Immature natural killer cell (primary cell): ENCODE data around the gene GLT8D1. TPM values are rescaled to one million over a fixed set of nuclear protein-coding genes. Genes with fewer than 3 reads are reported as not detected.

ENCODE experiments used
- DNase-seq, 3 donors: peaks; one replicate each; pipeline ENCODE4 v3.0.0; 2022; ENCODE audit warnings: mixed read lengths in 1 of 3
- H3K27ac Mint-ChIP-seq, 6 donors: one replicate each; pipeline ENCODE4 v1.8.0; 2020; ENCODE audit warnings: mixed read lengths in 6 of 6, mild to moderate bottlenecking in 5 of 6, inconsistent platforms in 4 of 6, moderate library complexity in 3 of 6
- H3K27me3 Mint-ChIP-seq, 3 donors: one replicate each; pipeline ENCODE4 v1.8.0; 2020 to 2021; ENCODE audit warnings: low read depth in 3 of 3, mild to moderate bottlenecking in 3 of 3, mixed read lengths in 3 of 3, moderate library complexity in 3 of 3, inconsistent platforms in 1 of 3
- H3K36me3 Mint-ChIP-seq, 3 donors: one replicate each; pipeline ENCODE4 v1.8.0; 2020; ENCODE audit warnings: mixed read lengths in 3 of 3, inconsistent platforms in 2 of 3, mild to moderate bottlenecking in 2 of 3
- H3K4me1 Mint-ChIP-seq, 2 donors: one replicate each; pipeline ENCODE4 v1.8.0; 2020; ENCODE audit warnings: inconsistent platforms in 2 of 2, mild to moderate bottlenecking in 2 of 2, mixed read lengths in 2 of 2, moderate library complexity in 1 of 2
- H3K4me3 Mint-ChIP-seq, 5 donors: one replicate each; pipeline ENCODE4 v1.8.0; 2020; ENCODE audit warnings: mild to moderate bottlenecking in 5 of 5, mixed read lengths in 5 of 5, inconsistent platforms in 3 of 5, moderate library complexity in 3 of 5
- H3K9me3 Mint-ChIP-seq, 6 donors: one replicate each; pipeline ENCODE4 v1.8.0; 2020; ENCODE audit warnings: mild to moderate bottlenecking in 6 of 6, mixed read lengths in 6 of 6, inconsistent platforms in 4 of 6, moderate library complexity in 3 of 6
- polyA plus RNA-seq, 3 donors: library from polyadenylated mRNA; unstranded; fragments of 300-500 nt; fragmentation: Illumina TruSeq; gene quantifications; one replicate each; pipeline ENCODE4 v1.2.3, GENCODE V29; 2021

GLT8D1 gene
- polyA plus RNA-seq, 3 donors from 2014 or later, result 72.7 to 81.9 (median 73.5) TPM

DNA sequence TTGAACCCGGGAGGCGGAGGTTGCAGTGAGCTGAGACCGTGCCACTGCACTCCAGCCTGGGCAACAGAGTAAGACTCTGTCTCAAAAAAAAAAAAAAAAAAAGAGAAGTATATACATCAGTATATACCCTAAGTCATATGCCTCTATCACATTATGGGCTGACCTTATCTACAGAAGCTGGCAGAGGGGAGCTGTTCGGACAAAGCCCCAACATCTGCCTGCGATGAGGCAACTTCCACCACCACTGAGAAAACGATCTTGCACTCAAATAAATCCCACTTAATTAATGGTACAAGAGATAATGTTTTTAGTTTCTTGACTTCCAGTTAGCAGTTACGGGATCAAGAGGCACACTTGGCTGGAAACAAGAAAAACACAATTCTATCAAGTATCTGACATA lies 2.2 kb downstream of the GLT8D1 start:
- Mint-ChIP-seq H3K27me3 (peaks cover 0 to 3% (median 0%) of the 10 kb centered on the region in 3 donors), H3K4me3 (peak overlapping the region in 3 of 5 donors; percentile 30 to 36 (median 32)), H3K36me3 (no peaks in the 10 kb centered on the region), H3K27ac (peak overlapping the region in 3 of 6 donors; percentile 31 to 78 (median 42)), H3K4me1 (peaks cover 35 to 39% of the 10 kb centered on the region in 2 donors), H3K9me3 (no peaks in the 10 kb centered on the region)
- no peak for DNase-seq

DNA sequence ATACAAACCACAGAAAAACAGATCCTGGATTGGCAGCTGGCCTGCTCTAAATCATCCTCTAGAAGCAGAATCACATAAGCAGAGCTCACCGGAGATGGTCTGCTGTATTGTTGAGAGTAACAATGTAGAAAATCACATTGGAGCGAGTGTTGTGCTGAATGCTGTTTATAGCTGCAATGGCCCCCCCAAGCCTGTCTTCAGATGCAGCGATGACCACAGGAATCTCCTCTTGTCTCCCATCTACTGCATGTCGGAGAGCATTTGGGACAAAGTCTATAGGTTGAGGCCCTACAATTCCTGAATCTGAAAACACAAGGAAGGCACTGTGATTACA lies 8.0 kb downstream of the GLT8D1 start:
- H3K4me3 Mint-ChIP-seq, result peak overlapping the region in 4 of 5 donors; percentile 67 to 79 (median 70)
- DNase-seq, result no peak
- no peaks in the 10 kb centered on the region for H3K9me3 Mint-ChIP-seq
- H3K4me1 Mint-ChIP-seq, result peaks cover 24 to 30% of the 10 kb centered on the region in 2 donors
- H3K36me3 Mint-ChIP-seq, result peaks cover 12 to 42% (median 31%) of the 10 kb centered on the region in 3 donors
- H3K27me3 Mint-ChIP-seq, result no peaks in the 10 kb centered on the region
- H3K27ac Mint-ChIP-seq, result peak overlapping the region in 5 of 6 donors; percentile 85 to 95 (median 92)

DNA sequence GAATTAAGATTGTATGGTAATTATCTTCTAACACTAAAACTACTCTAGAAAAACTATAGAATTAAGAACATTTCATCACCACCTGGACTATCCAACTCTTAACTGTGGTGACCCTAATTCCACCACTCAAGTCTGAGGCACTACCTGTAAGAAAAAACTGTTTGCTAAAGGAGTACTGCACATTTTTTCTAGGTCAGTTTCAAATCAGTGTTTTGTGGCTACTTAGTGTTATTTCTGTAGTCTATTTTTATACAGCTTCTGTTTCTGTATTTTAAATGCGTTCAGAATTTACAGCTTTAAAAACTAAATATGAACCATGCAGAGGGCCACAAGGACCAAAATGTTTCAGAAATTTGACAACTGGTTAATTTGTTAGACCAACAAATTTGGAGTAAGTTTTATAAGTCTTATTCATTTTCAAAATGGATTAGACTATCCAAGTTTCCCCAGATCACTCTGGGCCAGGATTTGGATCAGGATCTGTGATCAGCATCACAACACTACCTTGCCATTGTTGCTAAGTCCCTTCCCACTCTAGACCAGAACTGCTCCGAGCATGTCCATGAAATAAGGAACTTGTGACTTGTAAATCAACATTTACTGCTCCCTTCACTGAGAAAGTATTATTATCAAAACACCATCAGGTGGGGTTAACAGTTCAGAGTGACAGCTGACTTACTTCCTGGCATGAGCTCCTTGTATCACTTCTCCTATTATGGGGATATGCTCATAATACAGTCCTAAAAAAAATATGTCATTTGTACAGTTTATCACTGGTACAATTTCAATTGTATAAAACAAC lies 8.6 kb downstream of the GLT8D1 start:
- no peaks in the 10 kb centered on the region for H3K9me3 Mint-ChIP-seq
- H3K4me1 Mint-ChIP-seq, result peaks cover 24 to 30% of the 10 kb centered on the region in 2 donors
- DNase-seq, result peak in 2 of 3 donors; percentile 31 to 34
- H3K4me3 Mint-ChIP-seq, result peak overlapping the region in 4 of 5 donors; percentile 67 to 79 (median 70)
- H3K36me3 Mint-ChIP-seq, result peaks cover 12 to 44% (median 32%) of the 10 kb centered on the region in 3 donors
- H3K27ac Mint-ChIP-seq, result peak overlapping the region in 5 of 6 donors; percentile 85 to 95 (median 92)
- H3K27me3 Mint-ChIP-seq, result no peaks in the 10 kb centered on the region

DNA sequence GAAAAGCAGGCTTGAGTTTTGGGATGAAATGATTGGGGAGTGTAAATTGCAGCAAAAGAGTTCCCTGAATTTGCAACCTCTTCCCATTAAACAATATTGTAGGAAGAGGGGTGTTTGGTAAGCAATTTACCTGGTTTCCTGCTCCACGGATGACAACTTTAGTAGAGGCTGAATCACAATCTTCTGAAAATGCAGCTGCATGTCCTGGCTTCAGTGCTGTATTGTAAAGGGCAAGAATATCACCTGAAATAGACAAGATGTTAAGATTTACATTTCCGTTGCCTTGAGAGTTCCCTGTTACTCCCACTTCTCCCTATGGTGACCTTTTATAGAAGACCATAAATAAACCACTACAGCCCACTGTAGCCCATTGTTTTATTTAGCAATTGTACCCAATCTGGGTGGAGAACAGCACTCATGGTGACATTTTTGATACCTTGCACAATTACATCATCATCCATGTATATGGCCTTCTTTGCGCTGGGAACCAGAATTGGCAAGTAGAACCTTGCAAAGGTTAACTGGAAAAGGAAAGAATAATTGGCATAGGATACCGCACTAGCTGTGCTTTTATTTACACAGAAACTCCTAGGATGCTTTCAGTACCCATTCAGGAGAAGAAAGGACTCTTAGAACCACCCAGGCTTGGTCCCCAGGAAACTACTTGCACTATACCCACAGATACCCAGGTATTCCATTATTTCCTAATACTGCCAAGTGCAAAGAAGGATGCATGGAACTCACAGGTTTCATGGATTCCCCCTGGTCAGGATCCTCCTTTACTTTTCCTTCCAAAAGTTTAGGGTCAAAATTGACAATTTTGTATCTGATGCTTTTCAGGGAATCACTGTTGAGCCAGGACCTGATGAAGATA lies 9.6 kb downstream of the GLT8D1 start:
- H3K4me1 Mint-ChIP-seq, result peaks cover 24 to 30% of the 10 kb centered on the region in 2 donors
- no peaks in the 10 kb centered on the region for H3K9me3 Mint-ChIP-seq
- no peaks in the 10 kb centered on the region for H3K27me3 Mint-ChIP-seq
- H3K27ac Mint-ChIP-seq, result peak overlapping the region in 4 of 6 donors; percentile 27 to 93 (median 48)
- DNase-seq, result no peak
- no peak overlapping the region for H3K4me3 Mint-ChIP-seq
- H3K36me3 Mint-ChIP-seq, result peaks cover 12 to 48% (median 36%) of the 10 kb centered on the region in 3 donors

DNA sequence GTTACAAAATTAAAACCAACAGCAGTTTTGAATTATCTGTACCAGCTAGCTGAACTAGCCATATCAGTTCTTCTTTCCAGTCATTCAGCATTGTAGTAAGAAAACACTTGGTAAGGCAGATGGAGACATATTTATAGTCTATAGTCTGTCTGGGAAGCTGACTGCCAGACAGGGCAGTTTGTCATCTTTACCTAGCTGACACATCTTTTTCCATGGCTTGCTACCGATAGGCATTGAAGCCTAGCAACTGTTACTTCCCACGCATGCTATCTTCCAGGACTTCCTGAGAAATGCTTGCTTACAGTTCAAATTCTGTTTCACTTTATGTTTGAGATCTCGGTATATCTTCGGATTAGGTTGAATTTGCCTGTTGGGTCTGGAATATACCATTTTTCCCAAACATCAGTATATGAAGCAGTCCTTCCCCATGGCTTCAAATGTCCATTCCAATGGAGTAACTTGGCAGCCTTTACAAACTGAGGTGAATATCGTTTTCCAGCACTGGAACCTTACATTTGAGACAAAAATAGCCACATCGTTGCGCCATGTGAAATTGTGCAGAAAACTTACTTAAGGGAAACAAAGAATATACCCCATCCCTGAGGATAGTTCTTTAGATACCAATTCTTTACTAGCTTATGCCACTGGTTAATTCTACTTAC lies 10.9 kb downstream of the GLT8D1 start:
- Mint-ChIP-seq H3K36me3 (peaks cover 20 to 58% (median 43%) of the 10 kb centered on the region in 3 donors), H3K27ac (peak overlapping the region in 3 of 6 donors; percentile 29 to 57 (median 40)), H3K4me1 (peaks cover 24 to 30% of the 10 kb centered on the region in 2 donors), H3K27me3 (no peaks in the 10 kb centered on the region), H3K9me3 (no peaks in the 10 kb centered on the region), H3K4me3 (no peak overlapping the region)
- no peak for DNase-seq

DNA sequence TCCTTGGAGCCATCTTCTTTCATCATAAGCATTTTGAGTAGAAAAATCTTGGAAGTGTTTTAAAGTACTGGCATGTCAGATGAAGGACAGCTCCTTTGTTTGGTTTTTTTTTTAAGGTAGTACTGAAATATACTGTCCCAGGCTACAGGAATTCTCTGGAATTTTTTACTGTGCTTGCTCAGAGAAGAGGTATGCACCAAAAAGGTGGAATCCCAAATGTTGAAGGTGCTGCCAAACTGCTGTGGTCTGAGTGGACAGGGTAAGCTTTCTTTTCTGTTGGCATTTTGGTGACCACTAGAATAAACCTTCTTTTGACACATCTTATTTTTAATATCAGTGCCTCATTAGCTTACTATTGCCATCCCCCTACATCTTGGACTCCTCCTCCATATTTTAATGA lies 12.5 kb downstream of the GLT8D1 start:
- peaks cover 24 to 73% (median 54%) of the 10 kb centered on the region in 3 donors for H3K36me3 Mint-ChIP-seq
- no peak overlapping the region for H3K4me3 Mint-ChIP-seq

DNA sequence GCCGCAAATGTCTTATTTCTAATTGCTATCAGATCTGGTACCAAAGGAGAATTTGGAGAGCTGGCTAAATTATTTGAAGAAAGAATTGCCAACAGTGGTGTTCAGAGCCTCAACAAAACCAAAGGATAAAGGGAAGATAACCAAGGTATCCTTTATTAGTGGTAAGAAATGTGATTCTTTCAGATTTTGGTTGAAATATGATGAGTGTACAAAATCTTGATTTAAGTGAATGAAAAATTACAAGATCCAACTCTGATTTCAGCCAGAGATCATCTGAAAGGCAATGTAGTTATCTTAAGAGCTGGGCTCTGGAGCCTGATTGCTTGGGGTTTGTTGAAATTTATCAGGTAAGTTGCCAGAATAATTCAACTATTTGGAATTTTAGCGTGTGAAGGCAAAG lies 15.0 kb downstream of the GLT8D1 start:
- DNase-seq, result no peak
- H3K36me3 Mint-ChIP-seq, result peaks cover 24 to 64% (median 55%) of the 10 kb centered on the region in 3 donors
- peaks cover 17 to 22% of the 10 kb centered on the region in 2 donors for H3K4me1 Mint-ChIP-seq
- H3K9me3 Mint-ChIP-seq, result no peaks in the 10 kb centered on the region
- H3K4me3 Mint-ChIP-seq, result no peak overlapping the region
- H3K27ac Mint-ChIP-seq, result peak overlapping the region in 1 of 6 donors; percentile 52
- H3K27me3 Mint-ChIP-seq, result peaks cover 5 to 8% (median 5%) of the 10 kb centered on the region in 3 donors

More for the DNA sequence above, 12.5 kb downstream of the GLT8D1 start:
- Mint-ChIP-seq H3K27ac (peak overlapping the region in 2 of 6 donors; percentile 6 to 55), H3K9me3 (no peaks in the 10 kb centered on the region), H3K27me3 (no peaks in the 10 kb centered on the region), H3K4me1 (peaks cover 24 to 30% of the 10 kb centered on the region in 2 donors)
- DNase-seq, result no peak

DNA sequence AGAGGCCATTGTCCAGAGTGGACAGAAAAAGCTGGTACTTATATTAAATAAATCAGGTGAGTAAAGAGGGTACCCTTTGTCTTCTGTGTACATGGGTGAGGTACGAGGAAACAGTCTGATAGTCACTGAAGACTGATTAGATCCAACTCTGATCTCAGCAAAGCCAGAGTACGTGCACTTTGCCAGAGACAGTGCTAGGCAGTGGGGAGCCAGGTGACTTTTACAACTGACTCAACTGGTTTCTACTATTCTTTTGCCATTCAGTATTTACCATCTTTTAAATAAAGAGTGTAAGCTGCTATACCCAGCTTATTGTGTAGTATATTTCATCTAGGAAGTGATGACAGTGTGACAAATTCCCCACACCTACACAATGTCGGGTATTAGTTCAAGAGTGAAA lies 16.4 kb downstream of the GLT8D1 start:
- Mint-ChIP-seq H3K36me3 (peaks cover 20 to 50% (median 40%) of the 10 kb centered on the region in 3 donors), H3K4me3 (no peak overlapping the region), H3K27me3 (peaks cover 5 to 12% (median 5%) of the 10 kb centered on the region in 3 donors), H3K4me1 (peaks cover 23 to 31% of the 10 kb centered on the region in 2 donors), H3K9me3 (no peaks in the 10 kb centered on the region), H3K27ac (peak overlapping the region in 1 of 6 donors; percentile 53)
- DNase-seq, result no peak

DNA sequence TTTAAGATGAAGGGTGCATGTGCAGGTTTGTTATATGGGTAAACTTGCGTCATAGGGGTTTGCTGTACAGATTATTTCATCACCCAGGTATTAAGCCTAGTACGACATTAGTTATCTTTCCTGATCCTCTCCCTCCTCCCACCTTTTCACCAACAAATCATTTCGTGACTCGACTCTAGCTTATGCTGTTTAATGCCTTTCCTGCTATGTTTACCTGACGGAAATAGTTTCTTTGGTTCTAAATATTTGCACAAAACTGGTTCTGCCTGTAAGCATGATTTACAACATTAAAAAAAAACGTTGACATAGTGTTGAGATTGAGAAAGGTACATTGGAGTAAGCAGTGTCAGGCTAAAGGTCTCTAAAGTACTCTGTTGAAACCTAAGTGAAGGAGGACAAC lies 17.3 kb downstream of the GLT8D1 start:
- H3K36me3 Mint-ChIP-seq, result peaks cover 14 to 41% (median 34%) of the 10 kb centered on the region in 3 donors
- peaks cover 5 to 12% (median 5%) of the 10 kb centered on the region in 3 donors for H3K27me3 Mint-ChIP-seq
- no peak overlapping the region for H3K4me3 Mint-ChIP-seq
- no peaks in the 10 kb centered on the region for H3K9me3 Mint-ChIP-seq
- H3K4me1 Mint-ChIP-seq, result peaks cover 27 to 34% of the 10 kb centered on the region in 2 donors
- DNase-seq, result no peak
- H3K27ac Mint-ChIP-seq, result peak overlapping the region in 3 of 6 donors; percentile 11 to 49 (median 48)

DNA sequence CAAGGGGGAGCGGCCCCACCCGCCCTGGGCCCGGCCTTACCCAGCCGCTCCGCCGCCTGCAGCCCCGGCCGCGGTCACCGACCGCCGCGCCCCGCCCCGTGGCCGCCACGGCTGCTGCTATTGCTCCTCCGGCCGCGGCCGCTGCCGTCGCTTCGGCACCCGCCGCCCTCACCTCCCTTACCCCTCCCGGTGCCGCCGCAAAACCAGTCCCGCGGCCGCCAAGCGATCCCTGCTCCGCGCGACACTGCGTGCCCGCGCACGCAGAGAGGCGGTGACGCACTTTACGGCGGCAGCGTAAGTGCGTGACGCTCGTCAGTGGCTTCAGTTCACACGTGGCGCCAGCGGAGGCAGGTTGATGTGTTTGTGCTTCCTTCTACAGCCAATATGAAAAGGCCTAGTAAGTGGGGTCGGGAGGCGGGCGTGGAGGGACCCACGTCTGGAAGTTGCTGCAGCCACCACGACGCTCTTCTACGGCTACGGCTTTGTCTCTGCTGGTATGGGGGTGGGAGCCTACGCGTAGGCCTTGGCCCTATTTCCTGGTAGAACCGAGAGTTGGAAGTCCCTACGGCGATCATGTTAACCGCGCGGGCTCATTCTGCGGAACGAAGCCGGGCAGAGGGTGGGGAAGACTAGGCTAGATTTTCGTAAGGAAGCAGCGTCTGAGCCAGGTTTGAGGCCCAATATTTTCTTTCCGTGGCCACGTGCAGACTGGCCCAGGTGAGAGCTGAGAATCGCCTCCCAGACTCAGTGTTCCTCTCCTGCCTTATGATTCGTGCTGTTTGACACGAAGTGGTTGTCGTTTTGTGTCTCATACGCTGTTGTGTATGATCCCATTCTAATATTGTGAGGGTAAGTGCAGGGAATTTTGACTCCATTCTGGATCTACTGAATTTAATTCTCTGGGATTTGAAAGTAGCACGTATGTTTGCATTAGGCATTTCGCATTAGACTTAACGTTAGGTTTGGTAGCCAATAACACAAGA lies 19.6 kb downstream of the GLT8D1 start, which contains the start of the genes GNL3 and PBRM1:
Gene GNL3, plus strand, starts transcription at position 324 of the 983 bp plus-strand sequence. Its CDS starts 61 bp downstream, at position 385.
Gene PBRM1, minus strand, starts transcription at position 205 of the 983 bp plus-strand sequence.
- peak within 1 kb of the TSS; percentile 96 to 100 (median 98) for H3K27ac Mint-ChIP-seq
- peaks cover 37 to 50% of the 10 kb centered on the region in 2 donors for H3K4me1 Mint-ChIP-seq
- peaks cover 5 to 12% (median 5%) of the 10 kb centered on the region in 3 donors for H3K27me3 Mint-ChIP-seq
- no peaks in the 10 kb centered on the region for H3K9me3 Mint-ChIP-seq
- H3K4me3 Mint-ChIP-seq, result peak within 1 kb of the TSS; percentile 91 to 99 (median 97)
- peaks cover 12 to 28% (median 21%) of the 10 kb centered on the region in 3 donors for H3K36me3 Mint-ChIP-seq
- DNase-seq, result peak; percentile 92 to 93 (median 93)

DNA sequence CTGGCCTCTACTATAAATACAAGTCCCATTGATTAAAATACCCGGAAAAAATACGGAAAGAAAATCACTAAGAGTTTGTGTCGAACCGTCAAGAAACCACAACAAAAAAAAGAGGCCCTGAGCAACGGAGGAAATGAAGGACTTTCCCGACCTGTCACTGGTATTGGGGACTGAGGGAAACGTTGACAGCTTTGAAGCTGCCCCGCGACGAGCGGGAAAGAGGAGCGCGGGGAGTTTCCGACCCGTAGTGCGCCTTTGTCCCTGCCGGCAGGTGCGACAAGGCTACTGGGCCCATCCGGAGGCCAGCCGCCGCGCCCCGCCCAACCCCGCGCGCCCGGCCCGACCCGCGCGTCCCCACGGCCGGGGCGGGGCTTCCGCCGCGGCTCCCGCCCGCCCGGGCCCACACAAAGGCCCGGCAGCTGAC lies 20.3 kb downstream of the GLT8D1 start:
- Mint-ChIP-seq H3K27ac (peak overlapping the region; percentile 93 to 99 (median 96)), H3K27me3 (peaks cover 5 to 12% (median 7%) of the 10 kb centered on the region in 3 donors), H3K36me3 (peaks cover 8 to 22% (median 15%) of the 10 kb centered on the region in 3 donors), H3K4me1 (peaks cover 37 to 53% of the 10 kb centered on the region in 2 donors), H3K4me3 (peak overlapping the region; percentile 85 to 97 (median 93)), H3K9me3 (no peaks in the 10 kb centered on the region)
- peak; percentile 79 to 81 (median 79) for DNase-seq

DNA sequence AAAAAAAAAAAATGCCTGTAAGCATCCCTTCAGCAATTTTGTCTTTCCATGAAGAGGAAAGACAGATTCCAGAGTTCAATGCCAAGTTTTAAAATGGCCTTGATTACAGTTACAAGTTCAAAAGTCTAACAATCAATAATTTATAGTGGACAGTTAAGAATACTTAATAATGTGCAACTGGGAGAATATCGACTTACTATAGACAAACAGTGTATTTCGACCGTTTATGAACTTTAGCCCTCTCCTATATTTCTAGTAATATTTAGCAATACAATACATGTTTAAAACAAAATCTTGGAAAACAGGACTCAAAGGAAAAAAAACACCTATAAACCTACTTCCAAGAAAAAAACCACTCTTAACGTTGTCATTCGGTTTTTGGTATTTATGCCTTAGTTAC lies 21.4 kb downstream of the GLT8D1 start:
- Mint-ChIP-seq H3K4me1 (peaks cover 43 to 55% of the 10 kb centered on the region in 2 donors), H3K9me3 (no peaks in the 10 kb centered on the region), H3K27ac (peak overlapping the region; percentile 93 to 99 (median 96)), H3K27me3 (peaks cover 5 to 12% (median 7%) of the 10 kb centered on the region in 3 donors), H3K36me3 (peaks cover 1 to 19% (median 13%) of the 10 kb centered on the region in 3 donors), H3K4me3 (peak overlapping the region; percentile 38 to 97 (median 93))
- DNase-seq, result no peak
